ENCODE data around the gene UBR2. TPM values are rescaled to one million over a fixed set of nuclear protein-coding genes. Genes with fewer than 3 reads are reported as not detected.
"Not testable (repeated sequence)": the region's sequence is repeated elsewhere in the genome, so short reads cannot be mapped to it uniquely, and the experiment has no call there.

Gene UBR2
- total RNA-seq, 1 donor from 2014 or later, result 21.6 TPM

GRCh38 chr6:42569102-42570028 is 5.5 kb downstream of the UBR2 start:
- no peaks in the 10 kb centered on the region for H3K9me3 Mint-ChIP-seq (ENCODE audit: unreplicated experiment)
- DNase-seq (ENCODE audit: low spot score), result no peak
- H3K36me3 Mint-ChIP-seq (ENCODE audit: low read depth, unreplicated experiment), result peaks cover 4% of the 10 kb centered on the region

GRCh38 chr6:42571611-42572342 is 7.9 kb downstream of the UBR2 start:
- Mint-ChIP-seq H3K27ac (ENCODE audit: unreplicated experiment) (no peak overlapping the region), H3K4me3 (ENCODE audit: unreplicated experiment) (no peak overlapping the region), H3K36me3 (ENCODE audit: low read depth, unreplicated experiment) (peaks cover 4% of the 10 kb centered on the region), H3K27me3 (ENCODE audit: unreplicated experiment) (peaks cover 2% of the 10 kb centered on the region), H3K9me3 (ENCODE audit: unreplicated experiment) (no peaks in the 10 kb centered on the region), H3K4me1 (ENCODE audit: unreplicated experiment) (no peaks in the 10 kb centered on the region)
- DNase-seq (ENCODE audit: low spot score), result no peak
- no peak for TF ChIP-seq CTCF (IDR thresholded peaks at IDR 0.05; ENCODE audit: unreplicated experiment)

More at GRCh38 chr6:42569102-42570028, 5.5 kb downstream of the UBR2 start:
- TF ChIP-seq CTCF (IDR thresholded peaks at IDR 0.05; ENCODE audit: unreplicated experiment), result no peak
- Mint-ChIP-seq H3K4me3 (ENCODE audit: unreplicated experiment) (no peak overlapping the region), H3K4me1 (ENCODE audit: unreplicated experiment) (peaks cover 14% of the 10 kb centered on the region), H3K27me3 (ENCODE audit: unreplicated experiment) (peaks cover 2% of the 10 kb centered on the region), H3K27ac (ENCODE audit: unreplicated experiment) (no peak overlapping the region)

- TF ChIP-seq CTCF (IDR thresholded peaks at IDR 0.05; ENCODE audit: unreplicated experiment), result no peak
- no peak overlapping the region for H3K27ac Mint-ChIP-seq (ENCODE audit: unreplicated experiment)
- no peaks in the 10 kb centered on the region for H3K4me1 Mint-ChIP-seq (ENCODE audit: unreplicated experiment)
- no peak overlapping the region for H3K4me3 Mint-ChIP-seq (ENCODE audit: unreplicated experiment)
- H3K36me3 Mint-ChIP-seq (ENCODE audit: low read depth, unreplicated experiment), result peaks cover 4% of the 10 kb centered on the region
- H3K27me3 Mint-ChIP-seq (ENCODE audit: unreplicated experiment), result peaks cover 2% of the 10 kb centered on the region
- DNase-seq (ENCODE audit: low spot score), result no peak
- H3K9me3 Mint-ChIP-seq (ENCODE audit: unreplicated experiment), result no peaks in the 10 kb centered on the region
These were observed 8.7 kb downstream of the UBR2 start for GRCh38 chr6:42572523-42572922.

- H3K27ac Mint-ChIP-seq (ENCODE audit: unreplicated experiment); H3K4me3 Mint-ChIP-seq (ENCODE audit: unreplicated experiment); H3K36me3 Mint-ChIP-seq (ENCODE audit: low read depth, unreplicated experiment); H3K27me3 Mint-ChIP-seq (ENCODE audit: unreplicated experiment); H3K4me1 Mint-ChIP-seq (ENCODE audit: unreplicated experiment); H3K9me3 Mint-ChIP-seq (ENCODE audit: unreplicated experiment); DNase-seq (ENCODE audit: low spot score): not testable (repeated sequence)
These were observed 12.7 kb downstream of the UBR2 start for GRCh38 chr6:42576538-42576937.

GRCh38 chr6:42598300-42598699 is 34.5 kb downstream of the UBR2 start:
- Mint-ChIP-seq H3K27me3 (ENCODE audit: unreplicated experiment) (no peaks in the 10 kb centered on the region), H3K4me3 (ENCODE audit: unreplicated experiment) (no peak overlapping the region), H3K36me3 (ENCODE audit: low read depth, unreplicated experiment) (no peaks in the 10 kb centered on the region), H3K27ac (ENCODE audit: unreplicated experiment) (no peak overlapping the region), H3K4me1 (ENCODE audit: unreplicated experiment) (no peaks in the 10 kb centered on the region), H3K9me3 (ENCODE audit: unreplicated experiment) (no peaks in the 10 kb centered on the region)
- TF ChIP-seq CTCF (IDR thresholded peaks at IDR 0.05; ENCODE audit: unreplicated experiment), result no peak
- no peak for DNase-seq (ENCODE audit: low spot score)

Measured in endothelial cell (in vitro differentiated cells).